Left forelimb (tissue), 1 donor: Measurements from ENCODE around the gene CSTA.

Experiments used
- DNase-seq: peaks from one replicate; pipeline ENCODE4 v3.0.0-alpha.2; 2018; ENCODE audit warnings: low spot score

CSTA gene

GRCh38 chr3:122382888-122383666, 58.0 kb downstream of the CSTA start, which contains the start of gene MIX23:
Gene MIX23, minus strand, starts transcription at chr3:122383231. Its CDS starts 7 bp downstream, at chr3:122383224.
- peak; percentile 92 for DNase-seq

- peak; percentile 95 for DNase-seq
Measured at GRCh38 chr3:122383771-122384697, 59.0 kb downstream of the CSTA start, which contains the start of gene FAM162A. Gene FAM162A, plus strand, starts transcription at chr3:122384182. Its CDS starts 84 bp downstream, at chr3:122384266.

- no peak for DNase-seq
Measured at GRCh38 chr3:122387709-122388108, 62.7 kb downstream of the CSTA start.

- no peak for DNase-seq
Measured at GRCh38 chr3:122389197-122389596, 64.1 kb downstream of the CSTA start.

- DNase-seq, result no peak
Measured at GRCh38 chr3:122389892-122390291, 64.8 kb downstream of the CSTA start.

GRCh38 chr3:122390665-122391064, 65.6 kb downstream of the CSTA start:
- DNase-seq, result no peak
